NB4 (cell line): ENCODE measurements around the gene DDHD1.

Experiments
- DNase-seq: peaks from one replicate; pipeline ENCODE4 v3.0.0; 2010; ENCODE audit warnings: low read depth
- H3K4me3 ChIP-seq: one replicate; pipeline ENCODE4 v1.5.1; 2011; ENCODE audit warnings: mild to moderate bottlenecking, low read depth, low read length, moderate library complexity
- CTCF ChIP-seq: IDR thresholded peaks from one replicate; pipeline ENCODE4 v1.5.1; 2012; ENCODE audit warnings: low read depth, low read length
- MAX ChIP-seq: IDR thresholded peaks from 2 replicates; pipeline ENCODE4 v1.6.1; 2011; ENCODE audit warnings: low read depth, low read length
- MYC ChIP-seq: IDR thresholded peaks from 2 replicates; pipeline ENCODE4 v1.6.1; 2011; ENCODE audit warnings: low read depth, low read length
- POLR2A ChIP-seq: IDR thresholded peaks from 2 replicates; pipeline ENCODE4 v1.6.1; 2011; ENCODE audit warnings: mild to moderate bottlenecking; ENCODE audit not compliant: insufficient read length; ENCODE audit errors: extremely low read depth

DDHD1 gene

GRCh38 chr14:52987514-52987913, 165.6 kb downstream of the DDHD1 start:
- no peak for TF ChIP-seq MYC
- no peak for TF ChIP-seq CTCF
- TF ChIP-seq MAX, result no peak
- TF ChIP-seq POLR2A, result no peak
- no peak overlapping the region for H3K4me3 ChIP-seq
- DNase-seq, result no peak

GRCh38 chr14:52987042-52987441, 166.1 kb downstream of the DDHD1 start:
- TF ChIP-seq MAX, result no peak
- no peak for TF ChIP-seq MYC
- H3K4me3 ChIP-seq, result no peak overlapping the region

More at GRCh38 chr14:52987042-52987441, 166.1 kb downstream of the DDHD1 start:
- no peak for DNase-seq
